Middle frontal gyrus (tissue), 1 donor: ENCODE measurements around the gene ADORA2B.

Experiments
- DNase-seq: peaks from one replicate; pipeline ENCODE4 v3.0.0-alpha.2; 2015; ENCODE audit warnings: low spot score; ENCODE audit errors: extremely low spot score

ADORA2B gene

DNA sequence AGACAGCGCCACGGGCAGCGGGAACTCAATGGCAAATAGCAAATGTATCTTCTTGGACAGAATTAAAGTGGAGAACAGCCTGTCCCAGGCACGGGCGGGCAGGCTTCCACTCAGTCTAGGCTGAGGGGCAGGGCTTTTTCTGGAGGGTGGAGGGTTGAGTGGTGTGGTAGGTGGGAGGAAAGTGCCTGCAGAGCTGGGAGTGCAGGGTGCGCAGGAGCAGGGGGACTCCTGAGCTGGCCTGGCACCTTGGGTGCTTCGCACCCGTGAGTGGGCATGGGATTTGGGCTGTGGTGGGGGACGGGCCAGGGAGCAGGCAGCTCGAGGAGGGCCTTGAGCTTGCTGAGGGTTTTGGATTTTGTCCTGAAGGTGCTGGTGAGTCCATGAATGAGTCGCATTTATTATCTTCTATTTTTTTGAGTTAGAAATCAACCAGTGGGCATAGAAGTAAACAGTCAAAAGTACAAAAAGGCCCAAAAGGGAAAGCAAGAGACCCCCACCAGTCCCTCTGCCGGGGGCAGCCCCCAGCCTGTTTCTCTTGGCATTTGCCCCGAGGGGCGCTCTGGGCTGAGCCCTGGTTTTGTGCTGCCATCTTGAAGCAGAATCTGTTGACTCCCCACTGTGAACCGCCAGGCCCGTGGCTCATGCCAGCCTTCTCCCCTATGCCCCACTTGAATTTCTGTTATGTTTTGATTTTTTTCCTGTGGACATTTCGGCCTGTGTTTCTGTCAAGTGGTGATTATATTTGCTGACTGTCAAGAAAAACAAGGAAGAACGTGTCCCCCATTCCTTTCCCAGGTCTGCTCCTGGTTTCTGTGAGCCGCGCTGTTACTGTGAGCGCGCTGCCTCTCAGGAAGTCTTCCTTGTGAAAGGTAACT, 8.2 kb downstream of the ADORA2B start:
- DNase-seq = no peak

DNA sequence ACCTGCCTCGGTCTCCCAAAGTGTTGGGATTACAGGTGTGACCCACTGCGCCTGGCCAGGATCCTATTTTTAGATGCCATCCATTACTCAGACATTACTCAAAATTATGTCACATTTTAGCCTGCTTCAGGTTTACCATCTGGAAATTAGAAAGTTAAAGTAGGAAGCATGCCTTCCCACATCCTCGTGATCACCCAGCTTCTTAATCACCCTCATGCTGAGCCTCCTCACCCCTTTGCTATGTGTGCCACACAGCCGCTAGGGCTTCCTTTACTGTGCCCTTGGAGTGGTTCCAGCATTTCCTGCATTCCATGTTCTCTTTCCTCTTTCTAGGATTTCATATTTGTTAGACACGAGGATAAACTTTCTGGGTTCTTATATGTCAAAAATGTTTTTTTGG, 9.3 kb downstream of the ADORA2B start:
- DNase-seq = no peak

DNA sequence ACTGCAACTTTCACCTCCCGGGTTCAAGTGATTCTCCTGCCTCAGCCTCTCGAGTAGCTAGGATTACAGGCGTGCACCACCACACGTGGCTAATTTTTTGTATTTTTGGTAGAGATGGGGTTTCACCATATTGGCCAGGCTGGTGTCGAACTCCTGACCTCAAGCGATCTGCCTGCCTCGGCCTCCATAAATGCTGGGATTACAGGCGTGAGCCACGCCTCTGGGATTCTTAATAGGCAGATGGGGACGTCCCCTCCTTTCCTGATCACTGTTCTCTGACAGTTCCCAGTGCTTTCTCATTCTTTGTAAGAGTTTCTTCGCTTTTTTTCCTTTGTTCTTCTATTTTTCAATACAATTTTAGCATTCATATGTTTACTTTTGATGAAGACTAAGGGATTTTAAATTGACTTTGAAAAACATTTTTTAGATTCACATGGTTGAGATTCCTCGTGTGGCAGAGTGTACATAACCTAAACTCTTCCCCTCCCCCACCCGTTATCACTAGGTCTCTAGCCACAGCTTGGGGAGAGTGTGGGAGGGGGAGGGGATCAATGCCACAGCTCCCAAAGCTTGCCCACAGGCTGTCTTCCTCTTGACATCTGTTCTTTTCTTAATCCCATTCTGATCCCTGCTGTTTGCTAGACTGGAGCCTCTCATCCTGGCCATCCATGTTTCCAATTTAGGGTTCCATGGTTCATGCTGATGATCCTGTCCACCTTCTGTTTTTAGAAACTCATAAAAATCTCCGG, 11.0 kb downstream of the ADORA2B start:
- no peak for DNase-seq

DNA sequence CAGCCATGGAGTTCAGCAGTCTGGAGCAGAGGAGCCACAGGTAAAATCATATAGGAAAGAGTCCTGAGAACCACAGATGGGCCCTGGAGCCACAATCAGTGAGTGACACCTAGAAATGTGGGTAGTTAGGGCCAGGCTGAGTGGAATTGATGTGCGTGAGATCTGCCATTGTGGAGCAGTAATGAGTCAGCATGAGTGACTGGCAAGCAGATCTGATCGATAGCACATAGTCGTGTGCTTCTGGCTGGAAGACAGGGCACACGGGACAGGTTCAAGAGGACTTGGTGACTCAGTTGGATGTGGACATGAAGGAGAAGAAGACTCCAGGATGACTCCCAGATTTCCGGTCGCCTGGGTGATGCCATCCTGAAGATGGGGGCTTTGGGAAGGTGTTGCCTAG, 12.3 kb downstream of the ADORA2B start:
- no peak for DNase-seq

- no peak for DNase-seq
These were observed 12.8 kb downstream of the ADORA2B start for GRCh38 chr17:15957608-15958307.

DNA sequence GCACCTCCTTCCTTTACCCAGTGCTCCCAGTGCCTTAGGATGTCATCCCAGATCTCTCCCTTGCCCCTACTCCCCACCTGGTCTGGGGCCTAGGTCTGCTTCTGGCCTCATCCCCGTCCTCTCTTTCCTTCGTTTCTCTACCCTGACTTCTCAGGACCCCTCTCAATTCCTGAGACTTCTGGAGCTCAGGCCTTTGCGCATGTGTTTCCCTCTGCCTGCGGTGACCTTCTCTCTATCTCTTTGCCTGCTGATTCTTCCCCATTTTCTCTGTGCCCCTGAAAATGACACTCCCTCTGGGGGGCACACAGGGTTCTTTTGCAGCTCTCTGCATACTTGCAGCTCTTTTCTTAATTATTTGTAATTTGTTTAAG, 13.5 kb downstream of the ADORA2B start:
- DNase-seq = no peak

GRCh38 chr17:15963670-15964110, 18.8 kb downstream of the ADORA2B start:
- no peak for DNase-seq

DNA sequence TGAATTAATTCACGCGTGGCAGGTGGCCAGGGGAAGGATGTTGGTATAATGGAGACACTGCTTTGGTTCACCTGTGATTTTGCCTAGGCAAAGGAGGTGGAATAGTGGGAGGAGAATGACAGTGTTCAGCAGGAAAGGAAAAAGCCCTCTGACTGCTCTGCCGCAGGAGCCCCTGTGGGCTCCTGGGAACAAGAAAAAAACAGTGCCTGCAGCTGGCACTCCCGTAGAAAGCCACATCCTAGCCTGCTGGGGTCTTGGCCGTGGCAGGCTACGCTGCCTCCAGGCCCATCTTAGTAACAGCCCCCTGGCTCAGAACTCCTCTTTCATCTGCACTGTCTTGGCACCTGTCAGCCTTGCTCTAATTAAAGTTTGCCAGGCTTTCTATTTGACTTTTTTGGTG, 20.6 kb downstream of the ADORA2B start:
- DNase-seq = no peak

GRCh38 chr17:15966183-15966878, 21.4 kb downstream of the ADORA2B start:
- peak; percentile 14 for DNase-seq

- DNase-seq = no peak
These were observed 21.9 kb downstream of the ADORA2B start for GRCh38 chr17:15966879-15967248.

DNA sequence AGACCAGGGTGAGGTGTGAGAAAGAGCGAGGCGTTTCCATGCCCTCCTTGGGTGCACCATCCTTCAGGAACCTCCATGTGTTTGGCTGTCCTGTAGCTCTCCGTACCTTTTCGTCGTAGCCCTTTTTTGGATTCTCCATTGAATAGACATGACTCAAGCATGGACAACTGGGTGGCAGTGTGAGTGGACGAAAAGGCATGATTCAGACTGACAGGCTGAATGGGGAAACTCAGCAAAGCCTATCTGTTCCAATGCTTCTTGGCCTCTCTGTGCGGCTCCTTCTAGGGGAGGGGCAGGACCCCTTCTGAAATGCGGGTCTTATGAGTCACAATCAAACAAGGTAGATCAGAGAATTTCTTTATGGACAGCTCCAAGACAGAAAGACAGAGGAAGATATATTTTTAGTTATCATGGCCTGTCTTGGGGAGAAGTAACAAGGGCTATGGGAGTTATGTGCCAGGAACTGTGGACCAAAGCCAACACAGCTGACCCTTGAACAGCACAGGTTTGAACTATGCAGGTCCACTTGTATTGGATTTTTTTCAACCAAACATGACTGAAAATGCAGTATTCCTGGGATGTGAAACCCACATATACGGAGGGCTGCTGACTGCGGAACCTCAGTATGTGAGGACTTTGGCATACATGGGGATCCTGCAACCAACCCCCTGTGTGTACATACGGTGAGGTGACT, 22.9 kb downstream of the ADORA2B start:
- DNase-seq = no peak

DNA sequence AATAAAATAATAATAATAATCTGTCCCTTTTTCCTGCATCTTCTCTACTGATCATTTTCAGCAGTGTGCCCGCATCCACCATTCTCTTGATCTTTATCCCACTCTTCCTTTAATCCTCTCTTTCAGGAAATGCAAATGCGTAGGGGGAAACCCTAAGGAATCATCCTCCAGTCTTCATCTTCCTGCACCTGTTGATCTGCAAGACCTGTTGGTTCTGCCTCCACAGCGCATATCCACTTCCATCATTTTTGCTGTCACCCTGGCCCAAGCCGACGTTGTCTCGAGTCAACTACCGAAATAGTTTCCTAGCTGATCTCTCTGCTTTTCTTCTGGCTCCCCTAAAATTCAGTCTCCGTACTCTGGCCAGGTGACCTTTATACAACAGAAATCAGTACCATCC, 24.5 kb downstream of the ADORA2B start:
- DNase-seq = no peak

GRCh38 chr17:15970500-15970899, 25.6 kb downstream of the ADORA2B start:
- DNase-seq = no peak

DNA sequence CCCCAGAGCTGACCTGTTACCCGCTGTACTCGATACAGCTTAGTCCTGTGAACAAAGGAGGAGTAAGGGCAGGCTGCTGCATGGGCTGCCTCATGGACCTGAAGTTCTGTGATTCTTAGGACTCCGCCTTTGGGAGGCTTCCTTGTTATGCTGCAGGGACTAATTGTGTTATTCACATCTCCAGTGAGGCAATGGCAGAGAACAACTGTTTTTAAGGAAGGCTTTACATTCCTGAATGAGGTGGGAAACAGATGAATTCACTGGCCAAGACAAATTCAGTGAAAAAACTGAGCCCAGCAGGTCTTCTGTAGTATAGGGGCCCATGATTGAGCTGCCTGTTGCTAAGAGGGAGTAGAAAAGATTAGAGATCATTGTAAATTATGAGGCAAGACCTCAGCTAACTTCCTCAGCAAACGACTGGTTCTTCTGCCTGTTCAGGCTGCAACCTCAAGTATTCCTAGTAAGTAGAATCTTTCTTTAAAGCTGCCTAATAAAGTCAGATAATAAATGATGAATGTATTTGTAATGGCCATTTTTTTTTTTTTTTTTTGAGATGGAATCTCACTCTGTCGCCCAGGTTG, 26.3 kb downstream of the ADORA2B start:
- DNase-seq = no peak

DNA sequence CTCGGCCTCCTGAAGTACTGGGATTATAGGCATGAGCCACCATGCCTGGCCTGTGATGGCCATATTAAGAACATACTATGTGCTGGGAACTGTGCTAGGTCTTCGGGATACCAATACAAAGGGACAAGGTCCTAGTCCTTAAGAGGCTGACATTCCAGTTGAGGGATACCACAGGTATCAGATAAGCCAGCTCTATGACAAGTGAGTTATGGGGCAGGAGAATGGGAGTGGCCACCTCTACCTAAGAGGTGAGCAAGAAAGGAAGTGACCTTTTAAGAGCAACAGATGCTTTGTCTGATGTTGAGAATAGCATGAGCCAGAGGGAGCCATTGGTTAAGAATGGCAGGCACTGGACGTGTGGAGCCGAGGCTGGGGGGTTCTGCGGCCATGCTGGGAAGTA, 27.0 kb downstream of the ADORA2B start:
- DNase-seq = no peak

DNA sequence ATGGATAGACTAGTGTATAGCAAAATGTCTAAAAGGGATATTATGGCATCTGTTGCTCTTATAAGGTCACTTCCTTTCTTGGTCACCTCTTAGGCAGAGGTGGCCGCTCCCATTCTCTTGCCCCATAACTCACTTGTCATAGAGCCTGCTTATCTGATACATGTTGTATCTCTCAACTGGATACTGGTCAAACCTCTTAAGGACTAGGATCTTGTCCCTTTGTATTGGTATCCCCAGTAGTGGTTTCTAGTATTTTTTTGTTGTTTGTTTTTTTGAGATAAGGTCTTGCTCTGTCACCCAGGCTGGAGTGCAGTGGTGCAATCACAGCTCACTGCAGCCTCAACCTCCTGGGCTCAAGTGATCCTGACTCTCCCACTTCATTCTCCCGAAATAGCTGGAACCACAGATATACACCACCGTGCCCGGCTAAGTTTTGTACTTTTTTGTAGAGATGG, 27.6 kb downstream of the ADORA2B start:
- DNase-seq = no peak

DNA sequence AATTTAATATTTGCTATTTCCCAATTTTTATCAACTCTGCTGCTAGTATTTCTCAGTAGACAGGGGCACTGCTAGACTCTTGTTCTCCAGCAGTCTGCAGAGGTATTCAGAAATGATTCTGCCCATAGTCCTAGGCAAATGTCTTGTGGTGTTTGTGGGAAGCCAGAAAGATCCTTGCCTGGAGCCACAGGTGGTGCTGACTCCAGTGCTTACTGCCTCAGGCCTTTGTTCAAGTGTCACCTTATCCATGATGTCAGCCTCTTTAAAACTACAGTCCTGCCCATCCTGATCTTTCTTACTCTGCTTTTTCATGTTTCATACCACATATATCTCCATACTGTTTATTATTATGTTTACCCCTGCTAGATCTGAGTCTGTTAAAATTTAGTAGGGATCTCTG, 28.1 kb downstream of the ADORA2B start:
- DNase-seq = no peak

GRCh38 chr17:15973834-15974233, 28.9 kb downstream of the ADORA2B start:
- DNase-seq = no peak

- no peak for DNase-seq
These were observed 33.0 kb downstream of the ADORA2B start for GRCh38 chr17:15977894-15978293.

DNA sequence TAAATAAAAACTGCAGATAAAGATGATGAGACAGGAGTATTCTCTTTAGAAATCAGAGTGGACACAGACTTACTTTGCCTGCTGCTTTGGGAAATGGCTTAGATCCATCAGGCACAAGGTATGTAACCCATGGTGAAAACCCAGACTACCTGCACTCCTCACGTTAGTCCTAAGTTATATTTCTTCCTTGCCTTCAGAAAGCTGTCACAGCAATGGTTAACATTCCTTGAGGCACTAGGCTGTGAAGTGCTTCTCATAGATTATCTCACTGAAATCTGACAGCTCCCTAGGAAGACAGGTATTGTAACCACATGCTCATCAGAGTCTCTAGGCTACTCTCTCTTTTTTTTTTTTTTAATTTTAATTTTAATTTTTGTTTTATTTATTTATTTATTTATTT, 33.7 kb downstream of the ADORA2B start:
- no peak for DNase-seq
